C4-2B (cell line): Measurements from ENCODE around the gene CNTRL.

Source experiments
- ZFX ChIP-seq: fragments of 450-650 bp; IDR thresholded peaks from 2 replicates; pipeline ENCODE4 v1.6.1; 2017
- TF ChIP-seq, protein P1 (sequence below): fragments of 450-650 bp; conservative IDR thresholded peaks from 2 replicates; pipeline ENCODE4 v1.5.1; 2017; ENCODE audit warnings: mild to moderate bottlenecking

DNA sequence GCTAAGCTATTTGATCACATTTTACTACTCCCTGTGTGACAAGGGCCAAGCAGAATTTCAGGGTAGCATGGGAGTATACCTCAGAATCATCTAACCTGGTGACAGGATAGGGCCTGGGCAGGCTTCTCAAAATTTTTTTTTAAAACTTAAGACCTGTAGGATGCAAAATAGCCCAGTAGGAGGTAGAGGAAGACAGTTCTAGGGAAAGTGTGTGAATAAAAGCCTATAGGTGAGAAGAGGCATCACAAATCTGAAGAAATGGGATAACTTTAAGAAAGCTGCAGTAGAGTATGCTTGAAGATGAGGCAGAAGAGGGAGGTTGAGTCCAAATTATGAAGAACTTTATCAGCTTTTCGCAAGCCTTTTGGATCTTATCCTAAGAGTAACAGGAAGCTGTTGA is 32.3 kb downstream of the CNTRL start:
- TF ChIP-seq, protein P1, sequence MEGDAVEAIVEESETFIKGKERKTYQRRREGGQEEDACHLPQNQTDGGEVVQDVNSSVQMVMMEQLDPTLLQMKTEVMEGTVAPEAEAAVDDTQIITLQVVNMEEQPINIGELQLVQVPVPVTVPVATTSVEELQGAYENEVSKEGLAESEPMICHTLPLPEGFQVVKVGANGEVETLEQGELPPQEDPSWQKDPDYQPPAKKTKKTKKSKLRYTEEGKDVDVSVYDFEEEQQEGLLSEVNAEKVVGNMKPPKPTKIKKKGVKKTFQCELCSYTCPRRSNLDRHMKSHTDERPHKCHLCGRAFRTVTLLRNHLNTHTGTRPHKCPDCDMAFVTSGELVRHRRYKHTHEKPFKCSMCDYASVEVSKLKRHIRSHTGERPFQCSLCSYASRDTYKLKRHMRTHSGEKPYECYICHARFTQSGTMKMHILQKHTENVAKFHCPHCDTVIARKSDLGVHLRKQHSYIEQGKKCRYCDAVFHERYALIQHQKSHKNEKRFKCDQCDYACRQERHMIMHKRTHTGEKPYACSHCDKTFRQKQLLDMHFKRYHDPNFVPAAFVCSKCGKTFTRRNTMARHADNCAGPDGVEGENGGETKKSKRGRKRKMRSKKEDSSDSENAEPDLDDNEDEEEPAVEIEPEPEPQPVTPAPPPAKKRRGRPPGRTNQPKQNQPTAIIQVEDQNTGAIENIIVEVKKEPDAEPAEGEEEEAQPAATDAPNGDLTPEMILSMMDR: 0 out of 2 replicates have a peak, but pooled peaks have one; percentile 8
- no peak for TF ChIP-seq ZFX
